ENCODE data around the gene SORCS2.

The SORCS2 gene

GRCh38 chr4:7530082-7530481 lies 337.7 kb downstream of the SORCS2 start:
- no peak overlapping the region for H3K27ac ChIP-seq
- TF ChIP-seq, protein P1, sequence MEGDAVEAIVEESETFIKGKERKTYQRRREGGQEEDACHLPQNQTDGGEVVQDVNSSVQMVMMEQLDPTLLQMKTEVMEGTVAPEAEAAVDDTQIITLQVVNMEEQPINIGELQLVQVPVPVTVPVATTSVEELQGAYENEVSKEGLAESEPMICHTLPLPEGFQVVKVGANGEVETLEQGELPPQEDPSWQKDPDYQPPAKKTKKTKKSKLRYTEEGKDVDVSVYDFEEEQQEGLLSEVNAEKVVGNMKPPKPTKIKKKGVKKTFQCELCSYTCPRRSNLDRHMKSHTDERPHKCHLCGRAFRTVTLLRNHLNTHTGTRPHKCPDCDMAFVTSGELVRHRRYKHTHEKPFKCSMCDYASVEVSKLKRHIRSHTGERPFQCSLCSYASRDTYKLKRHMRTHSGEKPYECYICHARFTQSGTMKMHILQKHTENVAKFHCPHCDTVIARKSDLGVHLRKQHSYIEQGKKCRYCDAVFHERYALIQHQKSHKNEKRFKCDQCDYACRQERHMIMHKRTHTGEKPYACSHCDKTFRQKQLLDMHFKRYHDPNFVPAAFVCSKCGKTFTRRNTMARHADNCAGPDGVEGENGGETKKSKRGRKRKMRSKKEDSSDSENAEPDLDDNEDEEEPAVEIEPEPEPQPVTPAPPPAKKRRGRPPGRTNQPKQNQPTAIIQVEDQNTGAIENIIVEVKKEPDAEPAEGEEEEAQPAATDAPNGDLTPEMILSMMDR (conservative IDR thresholded peaks at IDR 0.05) = no peak

GRCh38 chr4:7530932-7531639 lies 338.7 kb downstream of the SORCS2 start:
- H3K27ac ChIP-seq = no peak overlapping the region
- TF ChIP-seq, protein P1 (conservative IDR thresholded peaks at IDR 0.05) = no peak

GRCh38 chr4:7531640-7531994 lies 339.3 kb downstream of the SORCS2 start:
- no peak overlapping the region for H3K27ac ChIP-seq
- TF ChIP-seq, protein P1 (conservative IDR thresholded peaks at IDR 0.05) = no peak

DNA sequence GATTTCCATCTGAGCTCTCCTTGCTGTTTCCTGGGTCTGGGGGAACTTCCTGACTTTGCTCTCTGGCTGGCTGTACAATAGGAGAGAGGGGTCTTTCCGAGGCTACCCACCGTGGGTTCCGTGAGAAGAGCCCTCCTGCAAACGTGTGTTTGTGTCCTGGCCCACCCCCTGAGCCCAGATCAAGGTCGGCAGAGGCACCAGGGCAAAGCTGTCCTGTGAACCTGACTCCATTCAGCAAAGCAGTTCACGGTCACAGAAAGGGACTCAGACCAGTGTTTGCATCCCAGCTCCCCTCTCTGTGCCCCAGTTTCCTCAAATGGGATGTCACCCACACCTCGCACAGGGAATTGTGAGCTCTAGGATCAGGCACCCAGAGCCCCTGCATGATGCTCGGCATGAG lies 339.7 kb downstream of the SORCS2 start:
- TF ChIP-seq, protein P1 (conservative IDR thresholded peaks at IDR 0.05) = no peak
- H3K27ac ChIP-seq = no peak overlapping the region

GRCh38 chr4:7533267-7533666 lies 340.9 kb downstream of the SORCS2 start:
- TF ChIP-seq, protein P1 (conservative IDR thresholded peaks at IDR 0.05) = no peak
- no peak overlapping the region for H3K27ac ChIP-seq

- no peak overlapping the region for H3K27ac ChIP-seq
- TF ChIP-seq, protein P1 (conservative IDR thresholded peaks at IDR 0.05) = no peak
Measured at GRCh38 chr4:7535094-7535493, 342.8 kb downstream of the SORCS2 start.

DNA sequence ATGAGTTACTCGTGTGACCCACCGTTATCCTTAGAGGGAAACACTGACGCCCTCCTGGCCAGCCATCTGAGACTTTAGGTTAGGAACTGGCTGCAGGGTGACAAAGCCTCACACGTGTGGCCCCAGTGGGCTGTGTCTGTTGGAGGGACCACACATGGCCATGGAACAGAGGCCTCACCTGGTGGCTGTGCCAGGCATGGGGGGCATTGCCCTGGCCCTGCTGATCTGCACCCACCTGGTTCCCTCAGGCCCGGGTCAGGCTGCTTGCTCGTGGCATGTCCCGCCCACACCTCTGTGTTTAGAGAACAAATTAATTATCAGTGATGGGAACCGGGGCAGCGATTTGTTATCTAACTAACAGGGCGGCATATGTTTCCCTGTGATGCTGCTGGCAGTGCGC lies 343.3 kb downstream of the SORCS2 start:
- TF ChIP-seq, protein P1 (conservative IDR thresholded peaks at IDR 0.05) = no peak
- no peak overlapping the region for H3K27ac ChIP-seq
